Progenitor cell of endocrine pancreas (in vitro differentiated cells): ENCODE data around the gene BRD1. TPM values are rescaled to one million over a fixed set of nuclear protein-coding genes. Genes with fewer than 3 reads are reported as not detected.

Source experiments
- DNase-seq: peaks from one replicate; pipeline ENCODE4 v3.0.0; 2021; ENCODE audit warnings: low spot score; ENCODE audit not compliant: unreplicated experiment
- H3K27ac Mint-ChIP-seq: 2 replicates; pipeline ENCODE4 v1.8.0; 2021; ENCODE audit warnings: mild to moderate bottlenecking, moderate library complexity, mixed read lengths
- H3K27me3 Mint-ChIP-seq: 2 replicates; pipeline ENCODE4 v1.8.0; 2021; ENCODE audit warnings: mixed read lengths
- H3K36me3 Mint-ChIP-seq: 2 replicates; pipeline ENCODE4 v1.8.0; 2022; ENCODE audit warnings: mixed read lengths; ENCODE audit not compliant: insufficient read depth
- H3K4me1 Mint-ChIP-seq: 2 replicates; pipeline ENCODE4 v1.8.0; 2021; ENCODE audit warnings: low read depth, mixed read lengths
- H3K4me3 Mint-ChIP-seq: 2 replicates; pipeline ENCODE4 v1.8.0; 2021; ENCODE audit warnings: low read depth, mild to moderate bottlenecking, moderate library complexity, mixed read lengths
- H3K9me3 Mint-ChIP-seq: 2 replicates; pipeline ENCODE4 v1.8.0; 2021; ENCODE audit warnings: low read depth, mixed read lengths
- total RNA-seq: library from RNA; stranded (reverse); gene quantifications from 2 replicates; pipeline ENCODE4 v1.2.1, GENCODE V29; 2021
- TF ChIP-seq, protein P1 (sequence below): fragments of 200-600 bp; sonication (generic); IDR thresholded peaks from one replicate; pipeline ENCODE4 v1.5.0; 2021; ENCODE audit warnings: antibody characterized with exemption, mild to moderate bottlenecking; ENCODE audit not compliant: unreplicated experiment

Gene BRD1
- total RNA-seq, 1 donor from 2014 or later = 65.7 TPM

DNA sequence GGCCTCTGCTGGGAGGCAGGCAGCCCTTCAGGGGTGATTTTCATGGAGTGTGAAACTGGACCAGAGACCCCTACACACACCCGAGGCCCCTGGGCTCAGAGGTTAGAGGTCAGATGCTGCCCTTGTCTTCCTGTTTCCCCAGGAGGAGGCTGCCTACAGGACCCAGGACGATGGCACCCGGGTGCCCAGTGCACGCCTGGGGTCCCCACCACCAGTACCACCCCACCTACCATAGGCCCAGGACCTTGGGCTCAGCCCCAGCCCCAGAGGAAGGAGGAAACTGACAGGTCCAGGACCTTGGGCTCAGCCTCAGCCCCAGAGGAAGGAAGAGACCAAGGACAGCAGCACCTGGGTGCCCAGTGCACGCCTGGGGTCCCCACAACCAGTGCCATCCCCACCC lies 79.2 kb downstream of the BRD1 start:
- DNase-seq = no peak
- no peak overlapping the region for H3K4me3 Mint-ChIP-seq
- TF ChIP-seq, protein P1, sequence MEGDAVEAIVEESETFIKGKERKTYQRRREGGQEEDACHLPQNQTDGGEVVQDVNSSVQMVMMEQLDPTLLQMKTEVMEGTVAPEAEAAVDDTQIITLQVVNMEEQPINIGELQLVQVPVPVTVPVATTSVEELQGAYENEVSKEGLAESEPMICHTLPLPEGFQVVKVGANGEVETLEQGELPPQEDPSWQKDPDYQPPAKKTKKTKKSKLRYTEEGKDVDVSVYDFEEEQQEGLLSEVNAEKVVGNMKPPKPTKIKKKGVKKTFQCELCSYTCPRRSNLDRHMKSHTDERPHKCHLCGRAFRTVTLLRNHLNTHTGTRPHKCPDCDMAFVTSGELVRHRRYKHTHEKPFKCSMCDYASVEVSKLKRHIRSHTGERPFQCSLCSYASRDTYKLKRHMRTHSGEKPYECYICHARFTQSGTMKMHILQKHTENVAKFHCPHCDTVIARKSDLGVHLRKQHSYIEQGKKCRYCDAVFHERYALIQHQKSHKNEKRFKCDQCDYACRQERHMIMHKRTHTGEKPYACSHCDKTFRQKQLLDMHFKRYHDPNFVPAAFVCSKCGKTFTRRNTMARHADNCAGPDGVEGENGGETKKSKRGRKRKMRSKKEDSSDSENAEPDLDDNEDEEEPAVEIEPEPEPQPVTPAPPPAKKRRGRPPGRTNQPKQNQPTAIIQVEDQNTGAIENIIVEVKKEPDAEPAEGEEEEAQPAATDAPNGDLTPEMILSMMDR = no peak
- H3K36me3 Mint-ChIP-seq = peaks cover 1% of the 10 kb centered on the region
- peaks cover 24% of the 10 kb centered on the region for H3K9me3 Mint-ChIP-seq
- no peaks in the 10 kb centered on the region for H3K27me3 Mint-ChIP-seq
- H3K4me1 Mint-ChIP-seq = no peaks in the 10 kb centered on the region
- no peak overlapping the region for H3K27ac Mint-ChIP-seq

DNA sequence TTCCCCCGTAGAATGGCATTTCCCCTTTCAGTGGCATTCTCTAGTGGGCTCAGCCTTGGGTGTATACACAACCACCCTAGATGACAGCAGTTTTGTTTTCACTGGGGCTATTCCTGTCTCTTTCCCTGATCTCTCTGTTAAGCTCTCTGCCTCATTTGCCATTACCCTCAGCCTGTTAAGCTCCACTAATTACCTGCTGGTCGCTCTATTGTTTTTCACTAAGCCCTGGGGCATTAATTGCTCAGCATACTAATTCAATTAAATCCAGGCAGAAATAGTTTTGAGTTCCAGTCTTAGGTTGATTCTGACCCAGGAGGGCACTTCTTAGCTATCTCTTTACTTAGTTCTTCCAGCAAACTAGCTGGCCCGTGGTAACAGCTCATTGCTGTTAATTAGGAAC lies 80.0 kb downstream of the BRD1 start:
- Mint-ChIP-seq H3K4me3 (no peak overlapping the region), H3K27ac (no peak overlapping the region), H3K36me3 (peaks cover 1% of the 10 kb centered on the region), H3K4me1 (no peaks in the 10 kb centered on the region), H3K9me3 (peaks cover 26% of the 10 kb centered on the region), H3K27me3 (no peaks in the 10 kb centered on the region)
- TF ChIP-seq, protein P1 = no peak
- DNase-seq = no peak

DNA sequence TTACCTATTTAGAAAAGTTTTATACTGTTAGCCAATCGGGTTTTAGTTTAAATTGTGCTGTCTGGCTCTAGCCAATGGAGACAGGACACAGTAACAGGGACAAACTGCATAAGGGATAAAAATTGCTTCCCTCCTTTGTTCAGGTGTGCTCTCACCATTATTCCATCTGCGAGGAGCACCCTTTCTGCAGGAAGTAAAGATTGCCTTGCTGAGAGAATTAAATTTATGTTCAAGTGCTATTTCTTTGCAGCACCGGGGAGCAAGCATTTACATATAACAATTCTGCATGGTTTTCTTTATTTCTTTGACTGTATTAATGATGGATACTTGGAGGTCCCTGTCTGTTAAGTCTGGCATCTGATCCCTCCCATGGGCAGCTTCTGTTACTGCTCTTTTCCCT lies 80.5 kb downstream of the BRD1 start:
- Mint-ChIP-seq H3K4me3 (no peak overlapping the region), H3K9me3 (peaks cover 29% of the 10 kb centered on the region), H3K4me1 (no peaks in the 10 kb centered on the region), H3K27me3 (no peaks in the 10 kb centered on the region), H3K36me3 (peaks cover 1% of the 10 kb centered on the region), H3K27ac (no peak overlapping the region)
- TF ChIP-seq, protein P1 = no peak
- DNase-seq = no peak

DNA sequence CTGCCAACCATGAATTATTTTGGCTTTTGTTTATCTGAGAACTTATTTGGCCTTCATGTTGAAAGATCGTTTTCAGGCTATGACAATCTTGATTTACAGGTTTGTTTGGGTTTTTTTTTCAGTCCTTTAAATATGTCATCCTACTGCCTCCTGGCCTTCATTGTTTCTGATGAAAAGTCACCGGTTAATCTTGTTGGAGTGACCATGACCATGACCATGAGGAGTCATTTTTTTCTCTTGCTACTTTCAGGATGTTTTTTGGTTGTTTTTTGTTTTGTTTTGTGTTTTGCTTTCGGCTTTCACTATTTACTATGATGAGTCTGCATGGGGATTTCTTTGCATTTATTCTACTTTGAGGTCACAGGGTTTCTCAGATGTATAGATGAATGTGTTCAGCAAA lies 81.6 kb downstream of the BRD1 start:
- peaks cover 1% of the 10 kb centered on the region for H3K36me3 Mint-ChIP-seq
- DNase-seq = no peak
- H3K4me3 Mint-ChIP-seq = no peak overlapping the region
- H3K9me3 Mint-ChIP-seq = peaks cover 34% of the 10 kb centered on the region
- no peak overlapping the region for H3K27ac Mint-ChIP-seq
- no peaks in the 10 kb centered on the region for H3K4me1 Mint-ChIP-seq
- TF ChIP-seq, protein P1 = no peak
- no peaks in the 10 kb centered on the region for H3K27me3 Mint-ChIP-seq

DNA sequence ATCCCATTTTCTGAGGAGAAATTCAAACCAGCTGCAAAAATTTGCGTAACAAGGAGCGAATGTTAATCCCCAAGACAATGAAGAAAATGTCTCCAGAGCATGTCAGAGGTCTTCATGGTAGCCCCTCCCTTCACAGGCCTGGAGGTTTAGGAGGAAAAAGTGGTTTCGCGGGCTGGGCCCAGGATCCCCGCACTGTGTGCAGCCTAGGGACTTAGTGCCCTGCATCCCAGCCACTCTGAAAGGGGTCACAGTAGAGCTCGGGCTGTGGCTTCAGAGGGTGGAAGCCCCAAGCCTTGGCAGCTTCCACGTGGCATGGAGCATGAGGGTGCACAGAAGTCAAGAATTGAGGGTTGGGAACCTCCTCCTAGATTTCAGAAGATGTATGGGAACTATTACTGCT lies 87.4 kb downstream of the BRD1 start:
- no peak for DNase-seq
- peaks cover 31% of the 10 kb centered on the region for H3K9me3 Mint-ChIP-seq
- TF ChIP-seq, protein P1 = no peak
- peaks cover 15% of the 10 kb centered on the region for H3K27me3 Mint-ChIP-seq
- H3K4me1 Mint-ChIP-seq = no peaks in the 10 kb centered on the region
- no peak overlapping the region for H3K4me3 Mint-ChIP-seq
- H3K36me3 Mint-ChIP-seq = peaks cover 1% of the 10 kb centered on the region
- no peak overlapping the region for H3K27ac Mint-ChIP-seq
